K562 (cell line): ENCODE data around the gene PLK1. TPM values are rescaled to one million over a fixed set of nuclear protein-coding genes. Genes with fewer than 3 reads are reported as not detected.

ENCODE experiments used
- ATAC-seq: fragments of 200-7000 bp; cut with Tn5 transposase; 3 replicates; pipeline ENCODE4 v1.9.1; 2020; ENCODE audit warnings: moderate library complexity
- BruUV-seq: library from RNA; stranded (reverse); fragments of 400-500 nt; replicated peaks from 2 replicates; lab custom pipeline; 2021; lab: Mats Ljungman, UMichigan
- CTCF ChIA-PET: fragments of 300-600 bp; formaldehyde crosslinking; extraction: SDS; loops from one replicate; lab custom pipeline; 2021; ENCODE audit warnings: low intra/inter-chr PET ratio; lab: Yijun Ruan, JAX
- POLR2A ChIA-PET: fragments of 300-600, 350-650 bp; sonication (Branson Sonifier 250); formaldehyde crosslinking; extraction: SDS; loops from one replicate; lab custom pipeline; 2021; ENCODE audit warnings: antibody characterized with exemption, inconsistent platforms; lab: Yijun Ruan, JAX
- DNase-seq, 4 experiments: peaks; one replicate each; pipeline versions ENCODE4 v3.0.0 to v3.0.0-alpha.2; 2011 to 2018; ENCODE audit warnings: low spot score in 3 of 4, mixed read lengths in 3 of 4; ENCODE audit errors: extremely low read depth in 1 of 4
- FAIRE-seq: peaks from 2 replicates; lab custom pipeline; 2011; peaks lifted over from hg19 to GRCh38; lab: Jason Lieb, UNC
- H2AFZ ChIP-seq: 2 replicates; pipeline ENCODE4 v1.6.0; 2011; ENCODE audit warnings: low read depth, low read length, control low read depth, inconsistent platforms
- H3K27ac ChIP-seq: fragments of 200-600 bp; 3 replicates; pipeline ENCODE4 v1.8.0; 2011; ENCODE audit warnings: low read depth, mild to moderate bottlenecking, control low read depth, inconsistent platforms, low read length, moderate library complexity, mixed read lengths; ENCODE audit errors: extremely low read depth
- H3K27me3 ChIP-seq, 2 experiments: fragments of 300-600 bp in 1 of 2; 2 replicates in 1 of 2; 3 replicates in 1 of 2; pipeline versions ENCODE4 v1.6.0 to v1.8.0; 2011; ENCODE audit warnings: inconsistent platforms in 2 of 2, low read length in 2 of 2, mild to moderate bottlenecking in 1 of 2, mixed read lengths in 1 of 2, moderate library complexity in 1 of 2; ENCODE audit not compliant: control insufficient read depth in 2 of 2, insufficient read depth in 2 of 2
- H3K36me3 ChIP-seq: fragments of 300-600 bp; 3 replicates; pipeline ENCODE4 v1.8.0; 2011; ENCODE audit warnings: mild to moderate bottlenecking, low read length, inconsistent platforms; ENCODE audit not compliant: control insufficient read depth, insufficient read depth
- H3K4me1 ChIP-seq, 2 experiments: fragments of 200-600 bp in 1 of 2; replicated peaks in 1 of 2; 2 replicates in 1 of 2; 3 replicates in 1 of 2; pipeline versions ENCODE4 v1.5.1 to v1.8.0; 2011; ENCODE audit warnings: inconsistent platforms in 2 of 2, low read length in 2 of 2, mild to moderate bottlenecking in 1 of 2, mixed read lengths in 1 of 2, moderate library complexity in 1 of 2; ENCODE audit not compliant: control insufficient read depth in 2 of 2, insufficient read depth in 2 of 2
- H3K4me2 ChIP-seq: 2 replicates; pipeline ENCODE4 v1.6.1; 2011; ENCODE audit warnings: low read length, control low read depth, inconsistent platforms, mixed read lengths; ENCODE audit not compliant: insufficient read depth
- H3K4me3 ChIP-seq: fragments of 200-600 bp; sonication (generic), shearing (Covaris generic); 2 replicates; pipeline ENCODE4 v1.5.1; 2016; ENCODE audit warnings: control low read depth, inconsistent platforms
- H3K79me2 ChIP-seq: fragments of 200-600 bp; 3 replicates; pipeline ENCODE4 v1.8.0; 2011; ENCODE audit warnings: low read length, inconsistent platforms; ENCODE audit not compliant: control insufficient read depth, insufficient read depth
- H3K9ac ChIP-seq, 2 experiments: 2 replicates each; pipeline versions ENCODE4 v1.6.0 to v1.6.1; 2011; ENCODE audit warnings: low read depth in 2 of 2, low read length in 2 of 2, control low read depth in 1 of 2, inconsistent platforms in 1 of 2, mild to moderate bottlenecking in 1 of 2, mixed read lengths in 1 of 2; ENCODE audit not compliant: insufficient read depth in 1 of 2
- H3K9me1 ChIP-seq: one replicate; pipeline ENCODE4 v1.6.0; 2011; ENCODE audit warnings: inconsistent platforms, mild to moderate bottlenecking, low read length, moderate library complexity; ENCODE audit not compliant: control insufficient read depth, insufficient read depth
- H3K9me3 ChIP-seq: replicated peaks from 2 replicates; pipeline ENCODE4 v1.5.1; 2011; ENCODE audit warnings: low read depth, low read length, inconsistent platforms; ENCODE audit not compliant: control insufficient read depth, insufficient read depth
- H4K20me1 ChIP-seq: replicated peaks from 2 replicates; pipeline ENCODE4 v1.6.1; 2011; ENCODE audit warnings: low read length, inconsistent platforms, mixed read lengths; ENCODE audit not compliant: control insufficient read depth, insufficient read depth
- DNMT1 ChIP-seq: fragments of 450-650 bp; IDR thresholded peaks from 2 replicates; pipeline ENCODE4 v1.6.1; 2016; ENCODE audit warnings: antibody characterized with exemption, mild to moderate bottlenecking
- E2F5 ChIP-seq: sonication (generic); formaldehyde crosslinking; IDR thresholded peaks from 2 replicates; pipeline ENCODE4 v1.8.0; 2022; ENCODE audit warnings: mild to moderate bottlenecking, missing genetic modification reagents
- HEY1 ChIP-seq: fragments of 250-450 bp; sonication (Bioruptor Pico); IDR thresholded peaks from 2 replicates; pipeline ENCODE4 v1.5.0; 2020; ENCODE audit warnings: mild to moderate bottlenecking, moderate library complexity, borderline replicate concordance
- NCOR1 ChIP-seq: fragments of 450-650 bp; IDR thresholded peaks from 2 replicates; pipeline ENCODE4 v1.6.1; 2016; ENCODE audit warnings: mild to moderate bottlenecking, moderate library complexity
- PCBP1 ChIP-seq: fragments of 200-400 bp; formaldehyde crosslinking; IDR thresholded peaks from 2 replicates; pipeline ENCODE4 v1.6.1; 2018; ENCODE audit warnings: mild to moderate bottlenecking, low read depth, low read length; ENCODE audit not compliant: poor library complexity, severe bottlenecking
- THAP12 ChIP-seq: fragments of 250-450 bp; sonication (Bioruptor Pico); IDR thresholded peaks from 2 replicates; pipeline ENCODE4 v1.9.0; 2021; ENCODE audit warnings: mild to moderate bottlenecking, inconsistent platforms
- TSC22D4 ChIP-seq: fragments of 450-650 bp; IDR thresholded peaks from 2 replicates; pipeline ENCODE4 v1.6.1; 2016; ENCODE audit warnings: missing genetic modification characterization, missing biosample characterization, control low read depth
- U2AF1 ChIP-seq: fragments of 200-400 bp; formaldehyde crosslinking; optimal IDR thresholded peaks from 2 replicates; pipeline ENCODE3; 2017; ENCODE audit warnings: mild to moderate bottlenecking, low read depth, low read length, moderate library complexity
- ZBTB43 ChIP-seq: sonication (generic); formaldehyde crosslinking; IDR thresholded peaks from 2 replicates; pipeline ENCODE4 v1.8.0; 2023; ENCODE audit warnings: mild to moderate bottlenecking, missing genetic modification reagents
- ZNF143 ChIP-seq: sonication (generic); formaldehyde crosslinking; IDR thresholded peaks from 2 replicates; pipeline ENCODE4 v1.9.0; 2022; ENCODE audit warnings: mild to moderate bottlenecking, missing genetic modification reagents
- ZNF384 ChIP-seq: IDR thresholded peaks from 2 replicates; pipeline ENCODE4 v1.6.1; 2012; ENCODE audit warnings: low read depth, low read length, improper control_type of control experiment
- ZNF561 ChIP-seq: fragments of 450-650 bp; formaldehyde crosslinking; conservative IDR thresholded peaks from 2 replicates; pipeline ENCODE4 v1.4.0; 2020; ENCODE audit warnings: mild to moderate bottlenecking, moderate library complexity
- ZNF589 ChIP-seq: fragments of 200-800 bp; sonication (Bioruptor generic); IDR thresholded peaks from 2 replicates; pipeline ENCODE4 v1.6.1; 2016; ENCODE audit warnings: low read depth, missing genetic modification characterization, missing compliant biosample characterization
- WGBS: fragments of 100-300 bp; shearing (Covaris generic); methylation state at CpG from one replicate; pipeline ENCODE4 v1.1.6; 2016; ENCODE audit warnings: low coverage, mixed read lengths; ENCODE audit not compliant: insufficient coverage; ENCODE audit errors: missing lambda C conversion rate; 5-methylcytosine and 5-hydroxymethylcytosine counted together
- in situ Hi-C: fragments of 300-500 bp; cut with MboI; formaldehyde crosslinking; loops from 4 replicates; pipeline ENCODE4 v1.15.0; 2018; ENCODE audit warnings: inconsistent platforms, mixed read lengths
- intact Hi-C: fragments of 100-400 bp; cut with micrococcal nuclease; formaldehyde crosslinking; loops from 2 replicates; pipeline ENCODE4 v1.14.2; 2022
- polyA plus RNA-seq, 8 experiments: library from polyadenylated mRNA; depleted of rRNA in 4 of 8; stranded (reverse) in 5 of 8; unstranded in 3 of 8; fragments of >200 nt; fragmentation: Nextera tagmentation in 2 of 8; fragmentation: Illumina TruSeq in 1 of 8; extraction: Ambion mirVana in 2 of 8; extraction: Trizol in 1 of 8; gene quantifications; 2 replicates each; pipeline versions ENCODE4 v1.2.1 to v1.2.3, GENCODE V29; 2011 to 2014; ENCODE audit warnings: inconsistent platforms in 1 of 8, missing spikeins in 1 of 8
- total RNA-seq, 7 experiments: library from RNA; depleted of rRNA in 6 of 7; stranded (reverse); fragments of >200 nt in 6 of 7; fragmentation: Illumina TruSeq in 2 of 7; extraction: Trizol in 2 of 7; gene quantifications; 2 replicates each; pipeline versions ENCODE4 v1.2.1 to v1.2.3, GENCODE V29; 2011 to 2021; ENCODE audit warnings: low replicate concordance in 1 of 7

PLK1 gene
- total and polyA plus RNA-seq, 9 of the 15 experiments (the other 6 are each of a cell fraction or from before 2014, with no cell fraction given) = 13.6 to 212 (median 45.5) TPM

- no peak overlapping the region for H3K4me3 ChIP-seq
- no peaks in the 10 kb centered on the region for H3K9me1 ChIP-seq
- 15% methylated on average over 5 of the region's 5 CpGs for WGBS
- H2AFZ ChIP-seq = no peak overlapping the region
- no peaks in the 10 kb centered on the region for H4K20me1 ChIP-seq
- CTCF ChIA-PET = no interaction called here
- H3K27me3 ChIP-seq = peaks cover 0 to 10% of the 10 kb centered on the region in 2 experiments; a peak in 2 of 5 replicates
- peaks cover 0 to 11% of the 10 kb centered on the region in 2 experiments; a peak in 2 of 5 replicates for H3K4me1 ChIP-seq
- FAIRE-seq = no peak
- no peak overlapping the region for H3K9ac ChIP-seq
- in situ Hi-C loops = no loop called here
- intact Hi-C loops = no loop called here
- ATAC-seq = no peak
- no TSS peak for BruUV-seq
- DNase-seq = no peak
- no peaks in the 10 kb centered on the region for H3K36me3 ChIP-seq
- POLR2A ChIA-PET = interaction anchor here (1.1 kb wide), 1 partner anchor 10 kb away, joined by 3 read pairs; no protein-coding TSS in a partner anchor
- no peak overlapping the region for H3K27ac ChIP-seq
- no peaks in the 10 kb centered on the region for H3K79me2 ChIP-seq
- no peaks in the 10 kb centered on the region for H3K9me3 ChIP-seq
- no peak overlapping the region for H3K4me2 ChIP-seq
- TF ChIP-seq ZNF589 = no peak
- no peak for TF ChIP-seq ZNF143 (CRISPR knock-in tag)
- TF ChIP-seq ZBTB43 (CRISPR knock-in tag) = no peak
- TF ChIP-seq NCOR1 = no peak
- TF ChIP-seq E2F5 (CRISPR knock-in tag) = no peak
- no peak for TF ChIP-seq PCBP1
- no peak for TF ChIP-seq DNMT1
- no peak for TF ChIP-seq TSC22D4 (tag)
- TF ChIP-seq ZNF561 (CRISPR knock-in tag) = no peak
- TF ChIP-seq ZNF384 = no peak
- TF ChIP-seq HEY1 (CRISPR knock-in tag) = no peak
- no peak for TF ChIP-seq THAP12 (CRISPR knock-in tag)
- TF ChIP-seq U2AF1 = no peak
Observed at GRCh38 chr16:23716484-23716883, 37.8 kb downstream of the PLK1 start.
